OCI-LY3 (cell line): Measurements from ENCODE around the gene ASCC1.

ENCODE experiments used
- EZH2phosphoT487 ChIP-seq: fragments of 200-600 bp; shearing (Covaris generic); IDR thresholded peaks from 2 replicates; pipeline ENCODE4 v1.6.1; 2018; ENCODE audit warnings: antibody characterized with exemption, mixed run types, low read depth
- TF ChIP-seq, protein P1 (sequence below): fragments of 200-600, 300-600 bp; sonication (generic); IDR thresholded peaks from 2 replicates; pipeline ENCODE4 v1.5.1; 2014; ENCODE audit warnings: antibody characterized with exemption, low read length, low read depth

DNA sequence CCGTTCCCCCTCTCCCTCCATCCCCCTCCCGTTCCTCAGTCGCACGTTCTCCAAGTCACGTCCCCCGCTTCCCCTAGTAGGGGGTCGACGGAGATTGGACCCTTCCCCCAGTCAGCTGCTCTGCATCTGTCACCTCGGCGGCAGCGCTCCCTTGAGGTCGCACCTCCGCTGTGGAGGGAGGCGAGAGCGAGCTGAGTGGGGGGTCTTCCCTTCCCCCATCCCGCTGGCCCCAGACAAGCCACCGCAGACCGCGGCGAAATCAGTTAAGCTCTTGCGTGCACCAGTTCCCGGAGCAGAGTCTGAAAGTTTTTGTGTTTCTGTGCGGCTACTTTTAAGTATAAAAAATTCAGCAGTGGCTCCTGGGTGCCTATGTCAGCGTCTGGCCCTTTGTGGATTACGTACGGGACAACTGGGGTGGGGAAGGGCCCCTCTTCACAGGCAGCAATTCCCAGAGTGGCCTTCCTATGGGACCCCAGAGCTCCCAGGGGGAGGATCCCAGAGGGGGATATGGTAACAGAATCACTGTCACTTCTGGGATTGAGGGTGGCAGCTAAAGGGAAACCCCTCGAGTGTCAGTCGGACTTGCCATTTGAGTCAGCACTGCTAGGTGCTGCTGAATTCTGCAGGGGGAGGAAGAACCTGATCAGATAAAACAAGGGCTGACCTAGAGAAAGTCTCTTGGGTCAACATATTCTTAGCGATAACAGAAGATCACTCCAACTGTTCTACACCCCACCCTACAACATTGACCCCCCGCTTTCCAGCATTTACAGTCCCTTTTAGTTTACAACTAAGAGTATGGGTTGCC lies 45.1 kb upstream of the ASCC1 start:
- TF ChIP-seq, protein P1, sequence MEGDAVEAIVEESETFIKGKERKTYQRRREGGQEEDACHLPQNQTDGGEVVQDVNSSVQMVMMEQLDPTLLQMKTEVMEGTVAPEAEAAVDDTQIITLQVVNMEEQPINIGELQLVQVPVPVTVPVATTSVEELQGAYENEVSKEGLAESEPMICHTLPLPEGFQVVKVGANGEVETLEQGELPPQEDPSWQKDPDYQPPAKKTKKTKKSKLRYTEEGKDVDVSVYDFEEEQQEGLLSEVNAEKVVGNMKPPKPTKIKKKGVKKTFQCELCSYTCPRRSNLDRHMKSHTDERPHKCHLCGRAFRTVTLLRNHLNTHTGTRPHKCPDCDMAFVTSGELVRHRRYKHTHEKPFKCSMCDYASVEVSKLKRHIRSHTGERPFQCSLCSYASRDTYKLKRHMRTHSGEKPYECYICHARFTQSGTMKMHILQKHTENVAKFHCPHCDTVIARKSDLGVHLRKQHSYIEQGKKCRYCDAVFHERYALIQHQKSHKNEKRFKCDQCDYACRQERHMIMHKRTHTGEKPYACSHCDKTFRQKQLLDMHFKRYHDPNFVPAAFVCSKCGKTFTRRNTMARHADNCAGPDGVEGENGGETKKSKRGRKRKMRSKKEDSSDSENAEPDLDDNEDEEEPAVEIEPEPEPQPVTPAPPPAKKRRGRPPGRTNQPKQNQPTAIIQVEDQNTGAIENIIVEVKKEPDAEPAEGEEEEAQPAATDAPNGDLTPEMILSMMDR = no peak; the same call in 1 of the 2 replicates
- TF ChIP-seq EZH2phosphoT487 = no peak
